RWPE2 (cell line): Measurements from ENCODE around the gene SAMD5.

Source experiments
- ATAC-seq: fragments of 200-7000 bp; cut with Tn5 transposase; 3 replicates; pipeline ENCODE4 v1.9.1; 2021; ENCODE audit warnings: low read depth
- DNase-seq: peaks from one replicate; pipeline ENCODE4 v3.0.0-alpha.2; 2020; ENCODE audit warnings: low spot score
- H3K27ac ChIP-seq: fragments of 450-650 bp; 2 replicates; pipeline ENCODE4 v1.5.1; 2017; ENCODE audit warnings: mild to moderate bottlenecking; ENCODE audit not compliant: poor library complexity, severe bottlenecking
- H3K27me3 ChIP-seq: fragments of 250-450 bp; sonication (Bioruptor Pico); 2 replicates; pipeline ENCODE4 v1.5.1; 2021; ENCODE audit warnings: mild to moderate bottlenecking, moderate library complexity; ENCODE audit not compliant: insufficient read depth, poor library complexity, severe bottlenecking
- H3K36me3 ChIP-seq: fragments of 250-450 bp; sonication (Bioruptor Pico); 2 replicates; pipeline ENCODE4 v1.5.1; 2020; ENCODE audit warnings: low read depth, mild to moderate bottlenecking, moderate library complexity
- H3K4me1 ChIP-seq: fragments of 250-450 bp; sonication (Bioruptor Pico); 2 replicates; pipeline ENCODE4 v1.5.1; 2021; ENCODE audit warnings: mild to moderate bottlenecking, moderate library complexity; ENCODE audit not compliant: insufficient read depth, poor library complexity, severe bottlenecking
- H3K4me3 ChIP-seq: fragments of 250-450 bp; sonication (Bioruptor Pico); 2 replicates; pipeline ENCODE4 v1.5.1; 2021; ENCODE audit warnings: mild to moderate bottlenecking, moderate library complexity; ENCODE audit not compliant: severe bottlenecking
- H3K9me3 ChIP-seq: fragments of 250-450 bp; sonication (Bioruptor Pico); 2 replicates; pipeline ENCODE4 v1.5.1; 2021; ENCODE audit warnings: mild to moderate bottlenecking, moderate library complexity; ENCODE audit not compliant: severe bottlenecking
- TF ChIP-seq, protein P1 (sequence below): fragments of 450-650 bp; IDR thresholded peaks from one replicate; pipeline ENCODE4 v1.5.1; 2017; ENCODE audit warnings: mild to moderate bottlenecking, moderate library complexity; ENCODE audit not compliant: poor library complexity, severe bottlenecking

SAMD5 gene

DNA sequence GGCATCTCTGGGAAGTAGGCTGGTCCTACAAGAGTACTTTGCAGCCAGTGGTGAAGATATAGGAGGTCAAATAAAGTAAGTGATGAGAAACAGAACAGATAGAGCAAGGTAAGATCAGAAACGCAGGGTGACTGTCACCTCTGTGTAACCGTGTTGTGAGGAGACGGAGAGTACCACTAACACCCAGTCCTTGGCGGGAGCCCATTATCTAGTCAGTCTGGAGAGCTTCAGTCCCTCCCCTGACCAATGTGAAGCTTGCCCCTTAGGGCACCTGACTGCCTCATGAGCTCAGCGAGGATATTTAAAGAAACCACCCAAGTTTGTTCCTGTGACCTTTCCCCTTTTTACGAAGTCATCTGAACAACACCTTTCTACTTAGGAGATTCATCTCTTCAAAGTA is 110.0 kb downstream of the SAMD5 start:
- Histone ChIP-seq H3K4me3 (no peak overlapping the region), H3K36me3 (no peaks in the 10 kb centered on the region), H3K27me3 (no peaks in the 10 kb centered on the region), H3K9me3 (no peaks in the 10 kb centered on the region), H3K4me1 (no peaks in the 10 kb centered on the region), H3K27ac (no peak overlapping the region)
- ATAC-seq (no peak), DNase-seq (no peak)
- TF ChIP-seq, protein P1, sequence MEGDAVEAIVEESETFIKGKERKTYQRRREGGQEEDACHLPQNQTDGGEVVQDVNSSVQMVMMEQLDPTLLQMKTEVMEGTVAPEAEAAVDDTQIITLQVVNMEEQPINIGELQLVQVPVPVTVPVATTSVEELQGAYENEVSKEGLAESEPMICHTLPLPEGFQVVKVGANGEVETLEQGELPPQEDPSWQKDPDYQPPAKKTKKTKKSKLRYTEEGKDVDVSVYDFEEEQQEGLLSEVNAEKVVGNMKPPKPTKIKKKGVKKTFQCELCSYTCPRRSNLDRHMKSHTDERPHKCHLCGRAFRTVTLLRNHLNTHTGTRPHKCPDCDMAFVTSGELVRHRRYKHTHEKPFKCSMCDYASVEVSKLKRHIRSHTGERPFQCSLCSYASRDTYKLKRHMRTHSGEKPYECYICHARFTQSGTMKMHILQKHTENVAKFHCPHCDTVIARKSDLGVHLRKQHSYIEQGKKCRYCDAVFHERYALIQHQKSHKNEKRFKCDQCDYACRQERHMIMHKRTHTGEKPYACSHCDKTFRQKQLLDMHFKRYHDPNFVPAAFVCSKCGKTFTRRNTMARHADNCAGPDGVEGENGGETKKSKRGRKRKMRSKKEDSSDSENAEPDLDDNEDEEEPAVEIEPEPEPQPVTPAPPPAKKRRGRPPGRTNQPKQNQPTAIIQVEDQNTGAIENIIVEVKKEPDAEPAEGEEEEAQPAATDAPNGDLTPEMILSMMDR, result no peak

DNA sequence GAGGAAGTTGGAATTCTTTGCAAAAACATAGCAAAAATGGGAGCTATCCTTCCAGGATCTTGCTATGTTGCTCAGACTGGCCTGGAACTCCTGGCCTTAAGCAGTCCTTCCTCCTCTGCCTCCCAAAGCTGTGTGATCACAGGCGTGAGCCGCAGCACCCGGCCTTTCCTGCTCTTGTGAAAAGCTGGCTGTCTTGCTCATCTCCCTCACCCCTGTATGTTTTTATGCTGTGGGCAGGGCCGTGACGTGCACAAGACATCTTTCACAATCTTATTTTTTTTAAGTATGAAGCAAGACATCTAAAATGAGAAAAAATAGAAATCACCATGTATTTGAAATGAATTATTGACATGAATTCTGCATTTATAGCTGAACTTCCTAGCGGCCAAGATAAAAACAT is 110.4 kb downstream of the SAMD5 start:
- no peaks in the 10 kb centered on the region for H3K4me1 ChIP-seq
- no peak overlapping the region for H3K4me3 ChIP-seq
- H3K9me3 ChIP-seq, result no peaks in the 10 kb centered on the region
- TF ChIP-seq, protein P1, result no peak
- H3K27me3 ChIP-seq, result no peaks in the 10 kb centered on the region
- H3K27ac ChIP-seq, result no peak overlapping the region
- ATAC-seq, result no peak
- H3K36me3 ChIP-seq, result no peaks in the 10 kb centered on the region
- DNase-seq, result no peak
